ENCODE results near the gene MGMT.

DNA sequence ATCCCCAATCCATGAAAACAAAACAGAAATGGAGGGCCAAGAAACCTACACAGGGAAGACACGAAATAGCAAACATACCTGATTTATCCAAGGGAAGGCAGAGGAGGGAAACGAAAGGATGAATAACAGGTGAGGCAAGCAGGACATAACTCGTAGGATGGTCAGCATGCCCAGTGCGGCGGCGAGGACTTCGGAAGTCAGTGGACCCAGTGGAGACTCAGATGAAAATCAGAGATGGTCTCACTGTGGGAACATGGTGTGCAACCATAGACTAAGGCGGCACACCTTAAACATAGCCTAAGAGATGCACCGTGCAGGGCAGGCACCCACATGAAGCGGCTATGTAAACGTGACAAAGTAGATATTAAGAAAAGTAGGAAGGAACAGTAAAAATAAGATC, 157.5 kb downstream of the MGMT start:
- no peak for TF ChIP-seq POLR2A (IDR thresholded peaks at IDR 0.05)
- TF ChIP-seq, protein P1, sequence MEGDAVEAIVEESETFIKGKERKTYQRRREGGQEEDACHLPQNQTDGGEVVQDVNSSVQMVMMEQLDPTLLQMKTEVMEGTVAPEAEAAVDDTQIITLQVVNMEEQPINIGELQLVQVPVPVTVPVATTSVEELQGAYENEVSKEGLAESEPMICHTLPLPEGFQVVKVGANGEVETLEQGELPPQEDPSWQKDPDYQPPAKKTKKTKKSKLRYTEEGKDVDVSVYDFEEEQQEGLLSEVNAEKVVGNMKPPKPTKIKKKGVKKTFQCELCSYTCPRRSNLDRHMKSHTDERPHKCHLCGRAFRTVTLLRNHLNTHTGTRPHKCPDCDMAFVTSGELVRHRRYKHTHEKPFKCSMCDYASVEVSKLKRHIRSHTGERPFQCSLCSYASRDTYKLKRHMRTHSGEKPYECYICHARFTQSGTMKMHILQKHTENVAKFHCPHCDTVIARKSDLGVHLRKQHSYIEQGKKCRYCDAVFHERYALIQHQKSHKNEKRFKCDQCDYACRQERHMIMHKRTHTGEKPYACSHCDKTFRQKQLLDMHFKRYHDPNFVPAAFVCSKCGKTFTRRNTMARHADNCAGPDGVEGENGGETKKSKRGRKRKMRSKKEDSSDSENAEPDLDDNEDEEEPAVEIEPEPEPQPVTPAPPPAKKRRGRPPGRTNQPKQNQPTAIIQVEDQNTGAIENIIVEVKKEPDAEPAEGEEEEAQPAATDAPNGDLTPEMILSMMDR (IDR thresholded peaks at IDR 0.05): no peak
